ENCODE results near the gene DLGAP3. TPM values are rescaled to one million over a fixed set of nuclear protein-coding genes. Genes with fewer than 3 reads are reported as not detected.

DLGAP3 gene
- total and polyA plus RNA-seq, 9 donors = 0.05 to 0.62 (median 0.18) TPM

GRCh38 chr1:34927316-34927715, 2.1 kb downstream of the DLGAP3 start:
- 39 to 55% (median 51%) methylated on average over 8 of the region's 8 CpGs for WGBS, 3 donors
- Histone ChIP-seq H3K4me1 (ENCODE audit: insufficient read depth) (peaks cover 8% of the 10 kb centered on the region), H3K4me3 (no peak overlapping the region), H3K9me3 (no peaks in the 10 kb centered on the region), H3K36me3 (no peaks in the 10 kb centered on the region), H3K27ac (no peak overlapping the region), H3K27me3 (peaks cover 2% of the 10 kb centered on the region)
- no peak for DNase-seq
- intact Hi-C loops (cut with DNase I) = no loop called here
- TF ChIP-seq CTCF (IDR thresholded peaks at IDR 0.05) (no peak), POLR2A (IDR thresholded peaks at IDR 0.05) (no peak), EP300 (IDR thresholded peaks at IDR 0.05) (no peak)

GRCh38 chr1:34926894-34927293, 2.6 kb downstream of the DLGAP3 start:
- Histone ChIP-seq H3K27ac (no peak overlapping the region), H3K4me3 (no peak overlapping the region), H3K4me1 (ENCODE audit: insufficient read depth) (peaks cover 8% of the 10 kb centered on the region), H3K27me3 (peaks cover 2% of the 10 kb centered on the region), H3K9me3 (no peaks in the 10 kb centered on the region), H3K36me3 (no peaks in the 10 kb centered on the region)
- DNase-seq = no peak
- intact Hi-C loops (cut with DNase I) = no loop called here
- TF ChIP-seq CTCF (IDR thresholded peaks at IDR 0.05) (no peak), POLR2A (IDR thresholded peaks at IDR 0.05) (no peak)
- 18 to 25% (median 22%) methylated on average over 5 of the region's 5 CpGs for WGBS, 3 donors

GRCh38 chr1:34926156-34926555, 3.3 kb downstream of the DLGAP3 start:
- Histone ChIP-seq H3K27me3 (peaks cover 2% of the 10 kb centered on the region), H3K4me1 (ENCODE audit: insufficient read depth) (peaks cover 8% of the 10 kb centered on the region), H3K4me3 (no peak overlapping the region), H3K27ac (no peak overlapping the region), H3K9me3 (no peaks in the 10 kb centered on the region), H3K36me3 (no peaks in the 10 kb centered on the region)
- intact Hi-C loops (cut with DNase I) = no loop called here
- no peak for DNase-seq
- TF ChIP-seq POLR2A (IDR thresholded peaks at IDR 0.05) (no peak), CTCF (IDR thresholded peaks at IDR 0.05) (no peak), EP300 (IDR thresholded peaks at IDR 0.05) (no peak)
- WGBS, 3 donors = 60 to 71% (median 63%) methylated on average over 6 of the region's 6 CpGs

- H3K27ac ChIP-seq = no peak overlapping the region
- H3K4me3 ChIP-seq = no peak overlapping the region
- H3K4me1 ChIP-seq (ENCODE audit: insufficient read depth) = peaks cover 8% of the 10 kb centered on the region
- DNase-seq = no peak
- 79 to 84% (median 83%) methylated on average over 2 of the region's 2 CpGs for WGBS, 3 donors
- H3K36me3 ChIP-seq = no peaks in the 10 kb centered on the region
- no peaks in the 10 kb centered on the region for H3K9me3 ChIP-seq
- TF ChIP-seq EP300 (IDR thresholded peaks at IDR 0.05) (no peak), POLR2A (IDR thresholded peaks at IDR 0.05) (no peak), CTCF (IDR thresholded peaks at IDR 0.05) (no peak)
- peaks cover 2% of the 10 kb centered on the region for H3K27me3 ChIP-seq
- intact Hi-C loops (cut with DNase I) = no loop called here
These were observed 3.7 kb downstream of the DLGAP3 start for GRCh38 chr1:34925730-34926129.

All from ovary (tissue), 9 donors.